Stimulated activated naive CD8-positive, alpha-beta T cell treated with anti-CD3 and anti-CD28 coated beads, Interleukin-15, Interleukin-2, amounts not matched to agents 100 U/mL and 50 U/mL, for 24 hours (primary cell): Measurements from ENCODE around the gene FBN1.

Experiments used
- ATAC-seq: fragments of 150-1000 bp; cut with Tn5 transposase; one replicate; pipeline ENCODE4 v1.10.0; 2021
- DNase-seq: peaks from one replicate; pipeline ENCODE4 v3.0.0; 2021

FBN1 gene

GRCh38 chr15:48425051-48425450 lies 220.5 kb downstream of the FBN1 start:
- ATAC-seq: no peak

GRCh38 chr15:48423896-48424475 lies 221.5 kb downstream of the FBN1 start:
- no peak for DNase-seq

More at GRCh38 chr15:48425051-48425450, 220.5 kb downstream of the FBN1 start:
- DNase-seq: no peak

DNA sequence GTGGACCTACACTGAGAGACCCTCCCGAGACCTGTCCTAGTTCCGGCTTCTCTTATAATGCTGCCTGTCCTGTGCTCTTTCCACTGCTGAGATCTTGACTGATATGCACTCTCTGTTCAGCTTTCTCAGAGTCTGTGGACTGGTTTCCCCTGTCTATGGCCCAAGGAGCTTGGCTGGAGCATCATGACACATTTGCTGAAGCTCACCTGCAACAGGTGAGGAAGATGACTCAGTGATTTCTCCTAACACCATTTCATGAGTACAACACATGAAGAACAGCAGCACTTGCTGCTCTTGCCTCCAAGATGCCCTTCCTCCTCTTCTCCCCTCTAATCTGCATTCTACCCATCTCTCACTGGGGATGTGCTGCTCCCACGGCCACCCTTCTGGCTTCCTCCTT lies 222.2 kb downstream of the FBN1 start:
- ATAC-seq: no peak
- DNase-seq: no peak

More at GRCh38 chr15:48423896-48424475, 221.5 kb downstream of the FBN1 start:
- ATAC-seq: no peak

- ATAC-seq: no peak
- DNase-seq: no peak
These were observed 223.1 kb downstream of the FBN1 start for GRCh38 chr15:48422401-48422800.

- ATAC-seq (no peak), DNase-seq (no peak)
These were observed 224.1 kb downstream of the FBN1 start for GRCh38 chr15:48421362-48421761.

DNA sequence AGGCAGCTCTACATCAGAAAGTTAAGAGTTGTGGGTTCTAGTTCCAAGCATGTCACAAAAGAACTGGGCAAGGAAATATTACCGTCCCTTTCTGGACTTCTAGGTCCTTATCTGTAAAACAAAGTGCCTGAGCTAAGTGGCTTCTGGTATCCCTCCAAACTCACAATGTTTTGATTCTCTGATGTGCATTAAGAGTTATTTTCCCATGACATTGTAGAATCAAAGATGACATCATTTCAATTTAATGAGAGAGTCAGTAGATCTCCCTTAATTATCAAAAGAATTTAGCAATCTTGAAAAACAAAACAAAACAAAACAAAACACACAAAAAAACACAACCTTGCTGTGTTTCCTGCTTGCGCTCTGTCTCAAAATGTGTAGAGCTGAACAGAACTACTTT lies 225.6 kb downstream of the FBN1 start:
- no peak for ATAC-seq
- no peak for DNase-seq

DNA sequence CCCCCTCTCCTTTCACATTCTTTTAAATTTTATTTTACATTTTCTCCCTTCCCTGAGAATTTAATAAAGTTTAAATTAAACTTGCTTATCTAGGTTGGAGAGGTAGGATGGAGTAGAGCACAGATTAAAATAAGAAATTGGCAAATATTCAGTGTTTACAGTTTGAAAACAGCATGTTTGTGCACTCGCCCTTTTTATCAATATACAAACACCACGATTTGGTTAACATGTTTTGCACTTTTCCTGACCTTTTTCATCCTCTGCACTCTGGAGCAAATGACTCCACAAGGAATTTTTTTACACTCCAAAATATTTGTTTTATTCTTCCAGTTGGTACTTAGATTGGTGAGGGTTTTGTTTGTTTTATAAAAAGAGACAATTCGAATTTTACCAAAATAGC lies 227.2 kb downstream of the FBN1 start:
- ATAC-seq (no peak), DNase-seq (no peak)

DNA sequence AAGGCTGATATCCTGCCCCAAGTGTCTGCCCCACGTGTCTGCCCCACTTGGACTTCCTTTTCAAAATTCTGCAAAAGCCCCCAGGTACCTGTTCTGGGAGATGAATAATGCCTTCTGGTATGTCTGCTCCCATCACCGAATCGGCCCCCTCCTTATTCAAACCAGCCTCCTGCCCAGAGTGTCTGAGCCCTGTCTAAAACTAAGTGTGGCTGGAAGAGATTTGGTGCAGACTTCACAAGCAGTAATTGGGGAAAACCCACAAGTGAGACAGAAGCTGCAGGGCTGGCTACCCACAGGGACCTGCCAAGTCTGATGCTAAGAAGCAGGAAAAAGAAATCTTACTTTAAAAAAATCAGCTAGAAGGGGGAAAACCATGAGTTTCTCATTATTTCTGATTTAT lies 229.2 kb downstream of the FBN1 start:
- DNase-seq (no peak), ATAC-seq (no peak)

DNA sequence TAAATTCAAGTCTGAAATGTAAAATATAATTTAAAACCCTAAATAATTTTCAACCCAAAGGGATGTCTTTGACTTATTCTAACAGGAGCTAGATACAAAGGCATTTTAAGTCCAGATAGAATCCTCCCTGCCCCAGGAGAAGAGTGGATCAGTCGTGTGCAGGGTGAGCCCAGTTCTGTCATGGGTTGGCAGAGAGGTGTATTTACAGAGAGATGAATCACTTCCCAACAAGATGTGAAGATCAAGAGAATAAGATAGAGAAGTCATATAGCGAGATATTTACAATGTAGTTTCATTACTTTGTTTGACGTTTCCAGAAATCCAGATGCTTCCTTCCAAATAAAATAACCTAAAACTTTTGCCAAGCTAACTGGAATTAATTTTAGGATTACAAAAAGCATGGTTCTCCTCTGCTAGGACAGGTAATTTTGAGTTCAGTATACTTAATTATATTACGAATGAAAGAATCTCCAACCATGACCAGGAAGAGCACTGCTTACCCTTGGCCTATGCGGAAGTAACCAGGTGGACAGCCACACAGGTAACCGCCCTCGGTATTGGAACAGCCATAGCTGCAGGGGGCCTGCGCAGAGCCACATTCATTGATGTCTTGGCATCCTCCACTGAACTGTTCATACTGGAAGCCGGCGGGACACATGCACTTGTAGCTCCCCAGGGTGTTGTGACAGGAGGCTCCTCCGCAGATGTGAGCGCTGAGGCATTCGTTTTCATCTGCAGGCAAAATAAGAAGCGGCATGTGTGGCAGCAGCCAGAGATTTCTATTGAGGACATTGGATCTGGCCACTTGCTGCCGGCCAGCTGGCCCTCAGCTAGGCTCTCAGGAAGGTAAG lies 230.2 kb downstream of the FBN1 start:
- ATAC-seq: no peak
- DNase-seq: no peak

DNA sequence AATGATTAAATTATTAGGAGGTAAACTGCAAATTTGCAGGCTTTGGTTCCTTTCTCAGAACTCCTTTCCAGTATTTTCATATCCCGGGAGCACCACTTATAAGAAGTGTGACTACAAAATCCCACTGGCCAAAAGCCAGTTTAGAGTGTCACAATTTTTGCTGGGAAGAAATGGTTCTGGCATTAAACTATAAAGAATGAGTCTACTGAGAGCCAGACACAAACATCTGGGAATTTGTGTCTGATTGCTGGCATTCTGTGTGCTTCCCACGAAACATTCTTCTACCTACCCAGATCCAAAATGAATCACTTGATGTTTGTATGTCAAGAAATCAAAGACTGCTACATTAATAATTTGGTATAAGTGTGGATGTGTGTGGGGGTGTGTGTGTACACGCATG lies 231.5 kb downstream of the FBN1 start:
- DNase-seq: no peak

DNA sequence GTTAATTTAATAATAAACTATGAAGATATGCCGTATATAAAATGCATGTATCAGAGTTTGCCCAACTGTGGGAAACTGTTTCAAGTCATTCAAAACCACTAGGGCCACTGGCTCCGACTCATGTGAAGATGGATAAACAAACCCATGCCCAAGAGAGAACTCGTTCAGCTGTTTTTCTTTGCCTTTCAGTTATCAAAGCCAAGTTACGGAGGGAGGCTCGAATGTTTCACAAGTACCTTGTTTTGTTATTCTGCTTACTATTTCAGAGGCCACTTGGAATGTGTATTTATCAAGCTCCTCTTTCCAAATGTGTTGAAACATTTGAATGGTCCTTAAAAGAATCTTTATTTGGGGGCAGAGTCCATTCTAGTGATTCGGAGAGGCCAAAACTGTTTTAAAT lies 232.2 kb downstream of the FBN1 start:
- DNase-seq (no peak), ATAC-seq (no peak)

More for the DNA sequence above, 231.5 kb downstream of the FBN1 start:
- no peak for ATAC-seq

DNA sequence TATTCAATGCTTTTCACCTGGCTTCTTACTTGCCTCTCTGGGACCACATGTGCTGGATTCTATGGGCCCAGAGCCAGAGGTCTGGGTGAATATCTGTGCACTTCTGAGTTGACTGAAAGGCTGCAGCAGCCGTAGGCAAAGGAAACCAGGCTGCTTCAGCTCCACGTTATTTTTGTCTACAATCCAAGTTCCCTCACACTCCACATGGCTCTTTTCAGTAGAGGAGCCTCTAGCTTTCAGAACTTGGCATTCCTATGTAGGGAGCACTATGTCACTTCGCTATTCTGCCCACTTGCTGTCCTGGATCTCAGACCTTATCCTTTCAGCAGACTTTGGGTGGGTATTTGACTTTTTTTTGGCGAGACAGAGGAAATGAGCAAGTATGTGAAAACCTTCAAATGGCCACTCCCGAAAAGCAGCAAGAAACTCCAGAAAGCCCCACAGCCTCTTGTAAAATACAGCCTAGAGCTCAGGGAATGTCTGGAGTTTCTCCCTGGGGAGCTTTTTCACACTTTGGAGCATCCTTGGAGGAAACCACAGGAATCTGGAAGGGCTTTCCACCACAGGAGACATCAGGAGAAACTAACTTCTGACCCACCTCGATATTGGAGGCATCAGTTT lies 233.4 kb downstream of the FBN1 start:
- DNase-seq (no peak), ATAC-seq (no peak)

- ATAC-seq (no peak), DNase-seq (no peak)
These were observed 235.9 kb downstream of the FBN1 start for GRCh38 chr15:48409623-48410022.

- DNase-seq: no peak
- no peak for ATAC-seq
These were observed 237.2 kb downstream of the FBN1 start for GRCh38 chr15:48408327-48408726.

DNA sequence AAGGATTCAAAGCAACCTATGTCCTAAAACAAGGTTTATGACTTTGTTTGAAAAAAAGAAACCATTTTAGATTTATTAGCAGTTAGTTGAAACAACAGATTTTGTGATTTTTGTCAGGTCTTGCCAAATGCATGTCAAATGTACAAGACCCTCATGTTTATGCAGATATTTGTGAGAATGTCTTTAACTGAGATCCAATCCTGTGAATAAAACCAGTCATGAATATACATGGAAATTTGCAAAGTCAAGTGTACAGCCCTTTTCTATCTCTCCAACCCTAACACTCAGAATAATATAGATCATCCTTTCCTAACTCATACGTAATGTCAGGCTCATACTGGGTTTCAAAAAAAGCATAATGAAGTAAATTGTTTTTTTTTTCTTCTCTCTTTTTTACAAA lies 237.9 kb downstream of the FBN1 start:
- ATAC-seq: no peak
- no peak for DNase-seq

DNA sequence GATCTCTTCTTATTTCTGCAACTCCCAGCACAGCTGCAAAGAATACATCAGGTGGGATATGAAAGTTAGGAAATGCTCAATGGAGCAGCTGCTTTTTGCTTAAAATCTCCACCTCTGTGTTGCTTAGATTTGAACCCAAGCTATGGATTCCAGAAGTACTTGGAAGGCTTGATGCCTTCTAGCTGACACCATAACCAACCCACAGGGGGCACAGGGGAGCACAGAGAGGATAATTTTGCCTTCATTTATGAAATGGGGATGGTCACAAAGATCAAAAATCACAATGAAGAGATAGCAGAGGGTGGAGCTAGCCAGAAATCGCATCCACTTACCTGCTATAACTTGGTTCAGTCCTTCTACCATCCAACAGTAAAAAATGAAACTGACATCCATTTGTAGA lies 238.6 kb downstream of the FBN1 start:
- ATAC-seq (no peak), DNase-seq (no peak)

GRCh38 chr15:48406266-48406891 lies 239.1 kb downstream of the FBN1 start:
- ATAC-seq: no peak
- DNase-seq: no peak

DNA sequence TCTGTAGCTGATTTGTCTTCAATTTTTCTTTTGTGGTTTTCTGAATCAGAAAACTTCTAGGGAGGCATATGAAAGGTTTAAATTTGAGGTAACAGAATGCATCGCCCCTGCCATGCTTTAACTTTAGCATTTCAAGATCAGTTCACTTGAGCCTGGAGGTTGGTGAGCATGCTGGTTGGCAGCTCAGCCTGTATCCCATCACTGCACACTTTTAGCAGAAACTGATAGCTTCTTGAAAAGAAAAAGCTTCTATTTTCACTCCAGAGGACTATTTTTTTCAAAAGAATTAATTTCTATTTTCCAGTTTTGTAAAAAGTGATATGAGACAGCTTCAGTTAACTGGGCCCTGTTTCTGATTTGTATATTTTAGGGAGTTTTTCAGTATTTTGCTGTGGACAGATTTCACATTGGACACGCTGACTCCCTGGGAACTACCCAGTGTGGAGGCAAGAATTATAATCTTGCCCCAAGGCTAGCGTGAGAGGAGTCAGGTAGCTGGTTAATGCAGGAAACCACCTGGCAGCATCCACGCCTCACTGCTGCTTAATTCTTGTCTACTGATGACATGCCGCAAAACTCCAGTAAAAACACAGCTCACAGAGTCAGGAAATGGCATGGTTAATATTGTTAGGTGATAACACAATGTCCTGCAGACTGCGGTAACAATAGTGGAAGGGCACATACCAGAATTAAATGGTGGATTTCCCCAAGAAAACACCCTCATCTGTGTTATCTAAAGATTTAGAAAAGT lies 242.9 kb downstream of the FBN1 start:
- DNase-seq (no peak), ATAC-seq (no peak)

DNA sequence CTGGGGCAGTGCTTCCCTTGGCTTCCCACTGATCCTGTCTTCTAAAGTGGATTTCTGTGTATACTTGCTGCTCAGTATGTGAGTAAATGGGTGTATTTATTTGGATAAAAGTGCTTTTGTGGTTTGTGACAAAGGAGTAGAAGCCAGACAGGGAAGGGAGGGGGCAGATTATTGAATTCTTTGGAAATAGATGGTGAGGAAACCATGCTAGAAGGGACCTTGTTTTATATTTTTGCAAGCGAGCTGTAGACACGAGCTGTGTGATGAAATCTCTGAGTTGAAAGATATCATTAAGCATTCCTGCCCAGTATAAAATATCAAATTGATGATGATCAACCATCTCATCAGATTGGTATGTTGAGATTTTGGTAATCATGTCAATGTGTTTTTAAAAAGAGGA lies 245.4 kb downstream of the FBN1 start:
- DNase-seq (no peak), ATAC-seq (no peak)

DNA sequence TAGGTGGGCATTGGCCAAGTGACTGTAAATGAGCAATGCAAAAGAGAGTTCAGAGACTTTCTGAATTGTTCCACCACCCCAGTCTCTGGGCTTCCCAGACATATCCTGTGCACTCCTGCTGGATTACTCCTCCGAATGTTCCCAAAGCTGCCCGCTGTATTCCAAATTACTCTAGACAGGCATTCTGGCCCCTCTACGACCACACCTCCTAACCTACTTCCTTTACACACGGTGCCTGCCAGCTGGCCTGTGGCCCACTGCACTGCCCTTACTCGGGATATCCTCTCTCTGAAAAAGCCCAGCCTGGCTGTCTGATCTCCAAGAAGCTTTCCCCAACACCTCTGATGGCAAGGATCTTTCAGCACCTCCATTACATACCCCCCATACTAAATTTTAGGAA lies 247.7 kb downstream of the FBN1 start:
- ATAC-seq: no peak
- no peak for DNase-seq

DNA sequence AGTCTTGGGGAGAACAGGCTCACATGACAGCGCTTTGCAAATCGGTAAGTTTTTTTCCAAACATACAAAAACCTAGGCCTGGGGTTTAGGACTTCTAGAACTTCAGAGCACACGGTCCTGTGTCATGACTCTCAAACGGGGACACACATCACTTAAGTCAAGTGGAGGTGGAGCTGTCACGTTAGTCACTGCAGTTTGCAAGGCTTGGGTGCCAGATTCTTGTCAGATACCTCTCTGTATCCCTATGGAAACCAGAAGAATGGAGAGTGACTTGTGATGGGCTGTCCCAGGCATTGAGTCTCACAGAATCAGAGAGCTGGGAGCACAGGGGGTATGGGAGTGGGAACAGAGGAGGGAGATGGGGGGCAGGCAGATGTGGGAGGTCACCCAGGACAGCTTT lies 249.5 kb downstream of the FBN1 start:
- DNase-seq (no peak), ATAC-seq (no peak)

- DNase-seq: no peak
- no peak for ATAC-seq
These were observed 249.9 kb downstream of the FBN1 start for GRCh38 chr15:48395521-48396011.
